ENCODE measurements around the gene PPT1.

PPT1 gene

DNA sequence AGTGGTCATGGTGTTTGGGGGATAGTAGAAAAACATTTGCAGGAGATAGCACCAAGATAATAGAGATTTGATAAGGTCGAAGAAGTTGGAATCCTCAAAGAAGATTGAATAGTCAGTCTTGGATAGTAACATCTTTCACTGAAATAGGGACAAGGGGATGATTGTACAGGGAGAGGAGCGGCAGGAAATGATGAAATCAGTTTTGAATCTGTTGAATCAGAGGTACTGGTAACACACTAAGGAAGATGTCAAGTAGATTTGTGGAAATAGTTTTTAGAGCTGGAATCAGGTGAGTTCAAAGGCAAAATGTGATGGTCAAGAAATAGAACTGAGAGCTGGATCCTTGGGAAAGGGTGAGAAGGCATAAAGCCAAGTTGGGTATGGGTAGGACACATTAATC lies 30.0 kb downstream of the PPT1 start:
- no peak overlapping the region for H3K27ac ChIP-seq (replicated peaks; ENCODE audit: low read length)
- no peak overlapping the region for H2BK15ac ChIP-seq (ENCODE audit: low read length)
- H3K23ac ChIP-seq (ENCODE audit: low read depth, low read length, poor library complexity) = no peak overlapping the region
- peaks cover 35 to 97% of the 10 kb centered on the region in 2 donors for H3K36me3 ChIP-seq (replicated peaks in 1 of 2; ENCODE audit: control insufficient read depth in 2 of 2, insufficient read depth in 2 of 2, low read length in 2 of 2)
- H3K9ac ChIP-seq (ENCODE audit: low read depth, low read length, poor library complexity) = no peak overlapping the region
- H3K4me1 ChIP-seq (ENCODE audit: control insufficient read depth in 2 of 2, insufficient read depth in 1 of 2, low read depth in 1 of 2, low read length in 2 of 2) = no peaks in the 10 kb centered on the region
- H3K4me2 ChIP-seq (ENCODE audit: insufficient read depth, low read length, poor library complexity, severe bottlenecking) = no peak overlapping the region
- no CpG with 5 or more reads among the region's 2 CpGs for WGBS, 2 donors (ENCODE audit: extremely low coverage in 2 of 2, insufficient read length in 2 of 2, insufficient replicate concordance in 1 of 2)
- no peaks in the 10 kb centered on the region for H3K27me3 ChIP-seq (ENCODE audit: control insufficient read depth in 3 of 3, insufficient read depth in 3 of 3, low read depth in 1 of 3, low read length in 3 of 3)
- H2BK5ac ChIP-seq (ENCODE audit: low read length) = no peak overlapping the region
- no peak overlapping the region for H2AFZ ChIP-seq (ENCODE audit: low read length)
- H2BK120ac ChIP-seq (ENCODE audit: low read depth, low read length) = no peak overlapping the region
- H3K4ac ChIP-seq (ENCODE audit: low read length) = no peak overlapping the region
- H3K18ac ChIP-seq (ENCODE audit: low read length) = no peak overlapping the region
- no peak overlapping the region for H2BK12ac ChIP-seq (ENCODE audit: low read length)
- H4K8ac ChIP-seq (ENCODE audit: low read depth, low read length) = no peak overlapping the region
- H3K9me3 ChIP-seq (replicated peaks in 1 of 2; ENCODE audit: control insufficient read depth in 2 of 2, insufficient read depth in 1 of 2, low read depth in 1 of 2, low read length in 2 of 2) = no peaks in the 10 kb centered on the region
- H3K4me3 ChIP-seq (ENCODE audit: low read length in 2 of 2) = no peak overlapping the region
- DNase-seq (ENCODE audit: low spot score) = no peak
- no peak overlapping the region for H3K14ac ChIP-seq (ENCODE audit: low read length)
- no peaks in the 10 kb centered on the region for H3K79me1 ChIP-seq (ENCODE audit: low read depth, low read length)
- H4K91ac ChIP-seq (ENCODE audit: low read depth, low read length, poor library complexity) = no peak overlapping the region
- no peak overlapping the region for H2AK5ac ChIP-seq (ENCODE audit: low read depth, low read length)

DNA sequence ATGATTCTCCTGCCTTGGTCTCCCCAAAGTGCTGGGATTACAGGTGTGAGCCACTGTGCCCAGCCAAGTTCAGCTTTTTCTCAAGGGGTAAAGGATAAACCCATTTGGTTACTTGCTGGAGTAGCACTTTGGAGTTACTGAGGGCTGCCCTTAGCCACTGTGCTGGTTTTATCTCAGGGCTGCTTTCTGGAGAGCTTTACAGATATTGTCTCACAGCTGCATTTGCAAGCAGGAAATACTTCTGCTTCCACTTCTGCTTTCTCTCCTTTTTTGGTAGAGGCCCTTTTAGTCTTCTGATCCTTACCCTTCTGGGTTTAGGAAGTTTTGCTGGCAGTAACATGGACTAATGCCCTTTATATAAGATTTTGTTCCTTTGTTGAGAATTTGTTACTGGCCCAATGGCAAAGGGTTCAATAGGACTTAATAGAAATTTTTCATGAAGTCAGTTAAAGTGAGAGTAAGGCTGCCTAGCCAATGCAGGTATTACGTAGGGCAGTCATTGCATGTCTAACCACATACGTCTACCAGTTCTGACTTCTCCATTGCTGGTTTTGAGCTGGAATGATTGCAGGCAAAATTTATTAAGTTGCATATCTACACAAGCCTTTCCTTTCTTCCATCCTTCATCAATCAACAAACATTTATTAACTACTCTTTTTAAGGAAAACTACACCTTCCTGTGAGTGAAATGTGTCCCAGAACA lies 32.1 kb downstream of the PPT1 start:
- H2AFZ ChIP-seq (ENCODE audit: low read length) = no peak overlapping the region
- H3K27me3 ChIP-seq (ENCODE audit: control insufficient read depth in 3 of 3, insufficient read depth in 3 of 3, low read depth in 1 of 3, low read length in 3 of 3) = no peaks in the 10 kb centered on the region
- no peak overlapping the region for H2BK5ac ChIP-seq (ENCODE audit: low read length)
- no peak overlapping the region for H3K27ac ChIP-seq (replicated peaks; ENCODE audit: low read length)
- no peak overlapping the region for H2BK12ac ChIP-seq (ENCODE audit: low read length)
- no peak overlapping the region for H3K23ac ChIP-seq (ENCODE audit: low read depth, low read length, poor library complexity)
- no peaks in the 10 kb centered on the region for H3K79me1 ChIP-seq (ENCODE audit: low read depth, low read length)
- H2BK15ac ChIP-seq (ENCODE audit: low read length) = no peak overlapping the region
- H3K36me3 ChIP-seq (replicated peaks in 1 of 2; ENCODE audit: control insufficient read depth in 2 of 2, insufficient read depth in 2 of 2, low read length in 2 of 2) = peaks cover 32 to 97% of the 10 kb centered on the region in 2 donors
- no peak overlapping the region for H3K18ac ChIP-seq (ENCODE audit: low read length)
- no peak overlapping the region for H4K91ac ChIP-seq (ENCODE audit: low read depth, low read length, poor library complexity)
- H3K4ac ChIP-seq (ENCODE audit: low read length) = no peak overlapping the region
- no CpG with 5 or more reads among the region's 2 CpGs for WGBS, 2 donors (ENCODE audit: extremely low coverage in 2 of 2, insufficient read length in 2 of 2, insufficient replicate concordance in 1 of 2)
- H3K9me3 ChIP-seq (replicated peaks in 1 of 2; ENCODE audit: control insufficient read depth in 2 of 2, insufficient read depth in 1 of 2, low read depth in 1 of 2, low read length in 2 of 2) = no peaks in the 10 kb centered on the region
- no peaks in the 10 kb centered on the region for H3K4me1 ChIP-seq (ENCODE audit: control insufficient read depth in 2 of 2, insufficient read depth in 1 of 2, low read depth in 1 of 2, low read length in 2 of 2)
- no peak overlapping the region for H3K4me3 ChIP-seq (ENCODE audit: low read length in 2 of 2)
- H3K9ac ChIP-seq (ENCODE audit: low read depth, low read length, poor library complexity) = no peak overlapping the region
- no peak for DNase-seq (ENCODE audit: low spot score)
- no peak overlapping the region for H3K4me2 ChIP-seq (ENCODE audit: insufficient read depth, low read length, poor library complexity, severe bottlenecking)
- no peak overlapping the region for H2AK5ac ChIP-seq (ENCODE audit: low read depth, low read length)
- H2BK120ac ChIP-seq (ENCODE audit: low read depth, low read length) = no peak overlapping the region
- H3K14ac ChIP-seq (ENCODE audit: low read length) = no peak overlapping the region
- no peak overlapping the region for H4K8ac ChIP-seq (ENCODE audit: low read depth, low read length)

DNA sequence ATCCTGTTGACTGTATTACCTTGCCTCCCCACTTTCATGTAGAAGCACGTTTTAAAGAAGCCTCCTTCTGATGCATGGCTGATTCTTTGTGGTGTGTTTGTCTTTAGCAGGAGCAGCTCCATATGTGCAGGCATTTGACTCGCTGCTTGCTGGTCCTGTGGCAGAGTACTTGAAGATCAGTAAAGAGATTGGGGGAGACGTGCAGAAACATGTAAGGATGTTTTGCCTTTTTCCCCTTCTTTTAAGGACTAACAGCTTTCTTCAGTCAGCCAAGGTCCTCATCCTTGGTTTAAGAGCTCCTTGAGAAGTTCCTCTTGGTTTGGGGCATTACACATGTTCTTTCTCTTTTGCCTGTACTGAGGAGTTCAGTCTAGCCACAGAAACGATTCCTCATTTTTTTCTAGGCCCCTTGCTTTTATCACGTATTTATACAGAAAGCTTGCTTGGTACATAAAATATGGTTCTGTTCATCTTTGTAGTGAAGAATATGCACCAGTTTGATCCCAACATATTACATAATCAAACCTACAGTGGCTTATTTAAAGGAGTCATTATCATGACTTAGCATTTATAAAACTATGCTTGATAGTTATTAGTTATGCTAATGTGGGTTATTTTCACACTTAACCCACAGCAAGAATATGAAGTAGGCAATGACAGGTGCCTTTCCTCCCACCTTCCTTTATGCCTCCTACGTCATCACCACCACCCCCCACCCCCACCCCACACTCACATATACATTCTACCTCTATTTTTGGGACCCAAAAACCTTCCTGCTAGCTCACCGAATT lies 36.9 kb downstream of the PPT1 start:
- H3K4ac ChIP-seq (ENCODE audit: low read length) = no peak overlapping the region
- H3K23ac ChIP-seq (ENCODE audit: low read depth, low read length, poor library complexity) = no peak overlapping the region
- no peak overlapping the region for H3K14ac ChIP-seq (ENCODE audit: low read length)
- H3K4me1 ChIP-seq (ENCODE audit: control insufficient read depth in 2 of 2, insufficient read depth in 1 of 2, low read depth in 1 of 2, low read length in 2 of 2) = no peaks in the 10 kb centered on the region
- H2BK15ac ChIP-seq (ENCODE audit: low read length) = no peak overlapping the region
- no peak overlapping the region for H2AK5ac ChIP-seq (ENCODE audit: low read depth, low read length)
- no peaks in the 10 kb centered on the region for H3K9me3 ChIP-seq (replicated peaks in 1 of 2; ENCODE audit: control insufficient read depth in 2 of 2, insufficient read depth in 1 of 2, low read depth in 1 of 2, low read length in 2 of 2)
- no peak overlapping the region for H3K4me3 ChIP-seq (ENCODE audit: low read length in 2 of 2)
- peaks cover 24 to 91% of the 10 kb centered on the region in 2 donors for H3K36me3 ChIP-seq (replicated peaks in 1 of 2; ENCODE audit: control insufficient read depth in 2 of 2, insufficient read depth in 2 of 2, low read length in 2 of 2)
- no peak overlapping the region for H3K4me2 ChIP-seq (ENCODE audit: insufficient read depth, low read length, poor library complexity, severe bottlenecking)
- WGBS, 2 donors (ENCODE audit: extremely low coverage in 2 of 2, insufficient read length in 2 of 2, insufficient replicate concordance in 1 of 2) = no CpG with 5 or more reads among the region's 7 CpGs
- H2BK12ac ChIP-seq (ENCODE audit: low read length) = no peak overlapping the region
- H3K27me3 ChIP-seq (ENCODE audit: control insufficient read depth in 3 of 3, insufficient read depth in 3 of 3, low read depth in 1 of 3, low read length in 3 of 3) = no peaks in the 10 kb centered on the region
- no peak overlapping the region for H2BK5ac ChIP-seq (ENCODE audit: low read length)
- DNase-seq (ENCODE audit: low spot score) = no peak
- H3K79me1 ChIP-seq (ENCODE audit: low read depth, low read length) = no peaks in the 10 kb centered on the region
- H4K8ac ChIP-seq (ENCODE audit: low read depth, low read length) = no peak overlapping the region
- H3K18ac ChIP-seq (ENCODE audit: low read length) = no peak overlapping the region
- H4K91ac ChIP-seq (ENCODE audit: low read depth, low read length, poor library complexity) = no peak overlapping the region
- no peak overlapping the region for H2AFZ ChIP-seq (ENCODE audit: low read length)
- no peak overlapping the region for H2BK120ac ChIP-seq (ENCODE audit: low read depth, low read length)
- H3K9ac ChIP-seq (ENCODE audit: low read depth, low read length, poor library complexity) = no peak overlapping the region
- H3K27ac ChIP-seq (replicated peaks; ENCODE audit: low read length) = no peak overlapping the region

DNA sequence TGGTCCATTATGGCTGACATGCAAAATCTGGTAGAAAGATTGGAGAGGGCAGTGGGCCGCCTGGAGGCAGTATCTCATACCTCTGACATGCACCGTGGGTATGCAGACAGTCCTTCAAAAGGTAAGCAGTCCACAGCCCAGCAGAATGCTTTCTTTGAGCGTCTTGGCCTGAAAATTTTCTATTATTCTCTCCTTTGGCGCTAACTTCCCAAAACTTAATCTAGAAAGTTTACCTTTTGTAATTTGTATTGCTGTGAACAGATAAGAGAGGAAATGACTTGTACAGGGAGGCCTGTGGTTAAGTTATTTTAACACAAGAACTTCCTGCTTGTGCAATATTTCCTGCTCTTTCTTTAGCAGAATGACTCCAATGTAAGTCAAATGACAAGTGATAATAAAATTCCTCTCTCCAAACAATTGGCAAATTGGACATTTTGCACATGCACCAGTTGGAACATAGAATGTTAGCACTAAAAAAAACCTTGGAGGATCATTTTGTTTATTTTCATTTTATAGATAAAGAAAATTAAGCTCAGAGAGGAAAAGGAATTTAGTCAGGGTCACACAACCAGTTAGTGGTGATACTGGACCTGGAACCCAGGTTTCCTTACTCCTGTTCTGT lies 37.6 kb downstream of the PPT1 start:
- H2BK15ac ChIP-seq (ENCODE audit: low read length) = no peak overlapping the region
- no peak overlapping the region for H3K14ac ChIP-seq (ENCODE audit: low read length)
- no peak overlapping the region for H3K23ac ChIP-seq (ENCODE audit: low read depth, low read length, poor library complexity)
- no peak overlapping the region for H3K27ac ChIP-seq (replicated peaks; ENCODE audit: low read length)
- no peak overlapping the region for H3K4me2 ChIP-seq (ENCODE audit: insufficient read depth, low read length, poor library complexity, severe bottlenecking)
- no peaks in the 10 kb centered on the region for H3K79me1 ChIP-seq (ENCODE audit: low read depth, low read length)
- H4K91ac ChIP-seq (ENCODE audit: low read depth, low read length, poor library complexity) = no peak overlapping the region
- no peak overlapping the region for H3K18ac ChIP-seq (ENCODE audit: low read length)
- WGBS, 2 donors (ENCODE audit: extremely low coverage in 2 of 2, insufficient read length in 2 of 2, insufficient replicate concordance in 1 of 2) = no CpG with 5 or more reads among the region's 4 CpGs
- no peak overlapping the region for H3K9ac ChIP-seq (ENCODE audit: low read depth, low read length, poor library complexity)
- H3K36me3 ChIP-seq (replicated peaks in 1 of 2; ENCODE audit: control insufficient read depth in 2 of 2, insufficient read depth in 2 of 2, low read length in 2 of 2) = peaks cover 17 to 91% of the 10 kb centered on the region in 2 donors
- no peak overlapping the region for H2BK12ac ChIP-seq (ENCODE audit: low read length)
- no peaks in the 10 kb centered on the region for H3K27me3 ChIP-seq (ENCODE audit: control insufficient read depth in 3 of 3, insufficient read depth in 3 of 3, low read depth in 1 of 3, low read length in 3 of 3)
- no peaks in the 10 kb centered on the region for H3K9me3 ChIP-seq (replicated peaks in 1 of 2; ENCODE audit: control insufficient read depth in 2 of 2, insufficient read depth in 1 of 2, low read depth in 1 of 2, low read length in 2 of 2)
- H2AK5ac ChIP-seq (ENCODE audit: low read depth, low read length) = no peak overlapping the region
- H3K4ac ChIP-seq (ENCODE audit: low read length) = no peak overlapping the region
- no peak for DNase-seq (ENCODE audit: low spot score)
- no peaks in the 10 kb centered on the region for H3K4me1 ChIP-seq (ENCODE audit: control insufficient read depth in 2 of 2, insufficient read depth in 1 of 2, low read depth in 1 of 2, low read length in 2 of 2)
- no peak overlapping the region for H3K4me3 ChIP-seq (ENCODE audit: low read length in 2 of 2)
- no peak overlapping the region for H2BK5ac ChIP-seq (ENCODE audit: low read length)
- H4K8ac ChIP-seq (ENCODE audit: low read depth, low read length) = no peak overlapping the region
- no peak overlapping the region for H2AFZ ChIP-seq (ENCODE audit: low read length)
- H2BK120ac ChIP-seq (ENCODE audit: low read depth, low read length) = no peak overlapping the region
